GM23338 (cell line): ENCODE measurements around the gene OR3A1.

Source experiments
- CTCF ChIP-seq, 2 experiments: fragments of 200-600 bp in 1 of 2; sonication (generic) in 1 of 2; conservative IDR thresholded peaks; 2 replicates each; pipeline versions ENCODE4 v1.5.1 to v1.6.1; 2016 to 2017; ENCODE audit warnings: antibody characterized with exemption in 2 of 2, low read depth in 2 of 2, mild to moderate bottlenecking in 2 of 2, moderate library complexity in 1 of 2
- EZH2phosphoT487 ChIP-seq: fragments of 200-600 bp; sonication (generic); IDR thresholded peaks from one replicate; pipeline ENCODE4 v1.8.1; 2018; ENCODE audit warnings: antibody characterized with exemption; ENCODE audit not compliant: unreplicated experiment
- ZNF331 ChIP-seq: fragments of 250-450 bp; sonication (Bioruptor Pico); IDR thresholded peaks from 2 replicates; pipeline ENCODE4 v1.5.0; 2020; ENCODE audit warnings: low read depth, mild to moderate bottlenecking, moderate library complexity
- TF ChIP-seq, protein P1 (sequence below): IDR thresholded peaks from one replicate; pipeline ENCODE4 v1.6.1; 2018; ENCODE audit warnings: antibody characterized with exemption; ENCODE audit not compliant: unreplicated experiment

DNA sequence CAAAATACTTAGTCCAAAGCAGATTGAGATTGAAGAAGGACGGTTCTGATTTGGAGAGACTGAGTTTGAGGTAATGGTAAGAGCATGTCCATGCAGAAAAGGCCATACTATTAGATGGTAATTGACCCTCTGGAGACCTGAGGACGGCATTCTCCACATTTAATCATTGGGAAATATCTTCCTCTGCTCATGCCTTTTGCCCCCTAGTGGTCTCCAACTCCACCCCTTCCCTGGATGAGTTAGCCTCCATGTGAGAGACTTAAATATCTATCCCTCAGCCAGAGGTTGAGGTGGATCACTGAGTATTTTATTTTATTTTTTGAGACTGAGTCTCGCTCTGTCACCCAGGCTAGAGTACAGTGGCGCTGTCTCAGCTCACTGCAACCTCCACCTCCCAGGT is 10.4 kb upstream of the OR3A1 start:
- TF ChIP-seq ZNF331 (CRISPR knock-in tag) (no peak), EZH2phosphoT487 (no peak), CTCF (conservative IDR thresholded peaks at IDR 0.05; ENCODE audit: low read depth in 2 of 2) (peak; percentile 48 to 62)
- TF ChIP-seq, protein P1, sequence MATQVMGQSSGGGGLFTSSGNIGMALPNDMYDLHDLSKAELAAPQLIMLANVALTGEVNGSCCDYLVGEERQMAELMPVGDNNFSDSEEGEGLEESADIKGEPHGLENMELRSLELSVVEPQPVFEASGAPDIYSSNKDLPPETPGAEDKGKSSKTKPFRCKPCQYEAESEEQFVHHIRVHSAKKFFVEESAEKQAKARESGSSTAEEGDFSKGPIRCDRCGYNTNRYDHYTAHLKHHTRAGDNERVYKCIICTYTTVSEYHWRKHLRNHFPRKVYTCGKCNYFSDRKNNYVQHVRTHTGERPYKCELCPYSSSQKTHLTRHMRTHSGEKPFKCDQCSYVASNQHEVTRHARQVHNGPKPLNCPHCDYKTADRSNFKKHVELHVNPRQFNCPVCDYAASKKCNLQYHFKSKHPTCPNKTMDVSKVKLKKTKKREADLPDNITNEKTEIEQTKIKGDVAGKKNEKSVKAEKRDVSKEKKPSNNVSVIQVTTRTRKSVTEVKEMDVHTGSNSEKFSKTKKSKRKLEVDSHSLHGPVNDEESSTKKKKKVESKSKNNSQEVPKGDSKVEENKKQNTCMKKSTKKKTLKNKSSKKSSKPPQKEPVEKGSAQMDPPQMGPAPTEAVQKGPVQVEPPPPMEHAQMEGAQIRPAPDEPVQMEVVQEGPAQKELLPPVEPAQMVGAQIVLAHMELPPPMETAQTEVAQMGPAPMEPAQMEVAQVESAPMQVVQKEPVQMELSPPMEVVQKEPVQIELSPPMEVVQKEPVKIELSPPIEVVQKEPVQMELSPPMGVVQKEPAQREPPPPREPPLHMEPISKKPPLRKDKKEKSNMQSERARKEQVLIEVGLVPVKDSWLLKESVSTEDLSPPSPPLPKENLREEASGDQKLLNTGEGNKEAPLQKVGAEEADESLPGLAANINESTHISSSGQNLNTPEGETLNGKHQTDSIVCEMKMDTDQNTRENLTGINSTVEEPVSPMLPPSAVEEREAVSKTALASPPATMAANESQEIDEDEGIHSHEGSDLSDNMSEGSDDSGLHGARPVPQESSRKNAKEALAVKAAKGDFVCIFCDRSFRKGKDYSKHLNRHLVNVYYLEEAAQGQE, result no peak
